Measurements from ENCODE around the gene POLD1.

DNA sequence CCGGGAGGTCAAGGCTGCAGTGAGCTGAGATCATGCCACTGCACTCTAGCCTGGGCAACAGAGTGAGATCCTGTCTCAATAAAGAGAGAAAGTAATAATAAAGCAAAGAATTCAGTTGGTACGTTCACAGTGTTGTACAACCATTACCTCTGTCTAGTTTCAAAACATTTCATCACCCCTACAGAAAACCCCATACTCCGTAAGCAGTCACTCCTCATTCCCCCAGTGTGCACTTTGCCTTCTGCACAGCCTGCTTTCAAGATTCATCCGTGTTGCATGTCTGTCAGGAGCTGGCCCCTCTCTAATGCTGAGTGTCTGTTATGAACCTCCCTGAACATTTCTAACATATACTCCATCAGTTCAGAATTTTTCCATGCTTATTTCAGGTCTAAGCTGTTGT, 9.4 kb downstream of the POLD1 start:
- TF ChIP-seq POLR2A (IDR thresholded peaks at IDR 0.05): no peak
- TF ChIP-seq, protein P1, sequence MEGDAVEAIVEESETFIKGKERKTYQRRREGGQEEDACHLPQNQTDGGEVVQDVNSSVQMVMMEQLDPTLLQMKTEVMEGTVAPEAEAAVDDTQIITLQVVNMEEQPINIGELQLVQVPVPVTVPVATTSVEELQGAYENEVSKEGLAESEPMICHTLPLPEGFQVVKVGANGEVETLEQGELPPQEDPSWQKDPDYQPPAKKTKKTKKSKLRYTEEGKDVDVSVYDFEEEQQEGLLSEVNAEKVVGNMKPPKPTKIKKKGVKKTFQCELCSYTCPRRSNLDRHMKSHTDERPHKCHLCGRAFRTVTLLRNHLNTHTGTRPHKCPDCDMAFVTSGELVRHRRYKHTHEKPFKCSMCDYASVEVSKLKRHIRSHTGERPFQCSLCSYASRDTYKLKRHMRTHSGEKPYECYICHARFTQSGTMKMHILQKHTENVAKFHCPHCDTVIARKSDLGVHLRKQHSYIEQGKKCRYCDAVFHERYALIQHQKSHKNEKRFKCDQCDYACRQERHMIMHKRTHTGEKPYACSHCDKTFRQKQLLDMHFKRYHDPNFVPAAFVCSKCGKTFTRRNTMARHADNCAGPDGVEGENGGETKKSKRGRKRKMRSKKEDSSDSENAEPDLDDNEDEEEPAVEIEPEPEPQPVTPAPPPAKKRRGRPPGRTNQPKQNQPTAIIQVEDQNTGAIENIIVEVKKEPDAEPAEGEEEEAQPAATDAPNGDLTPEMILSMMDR (IDR thresholded peaks at IDR 0.05): no peak
- no peak for TF ChIP-seq EP300 (IDR thresholded peaks at IDR 0.05)
- TF ChIP-seq POLR2AphosphoS5 (IDR thresholded peaks at IDR 0.05): no peak

Data from stomach (tissue), 4 donors.